Karpas-422 (cell line): ENCODE results near the gene RESF1. TPM values are rescaled to one million over a fixed set of nuclear protein-coding genes. Genes with fewer than 3 reads are reported as not detected.

Experiments used
- DNase-seq: peaks from one replicate; pipeline ENCODE4 v3.0.0-alpha.2; 2015
- H2AFZ ChIP-seq: fragments of 200-600 bp; sonication (generic); 2 replicates; pipeline ENCODE4 v1.6.1; 2014; ENCODE audit warnings: antibody characterized with exemption, low read length, mixed read lengths
- H3K27ac ChIP-seq: fragments of 200-600 bp; sonication (generic); 2 replicates; pipeline ENCODE4 v1.5.1; 2014; ENCODE audit warnings: mild to moderate bottlenecking, low read length, moderate library complexity
- H3K27me3 ChIP-seq: fragments of 200-600 bp; sonication (generic); 2 replicates; pipeline ENCODE4 v1.6.1; 2014; ENCODE audit warnings: low read length, mixed read lengths
- H3K36me3 ChIP-seq: fragments of 200-600 bp; sonication (generic); 2 replicates; pipeline ENCODE4 v1.6.1; 2014; ENCODE audit warnings: low read length, mixed read lengths; ENCODE audit not compliant: insufficient read depth
- H3K4me1 ChIP-seq: fragments of 200-600 bp; sonication (generic); 2 replicates; pipeline ENCODE4 v1.6.1; 2014; ENCODE audit warnings: mild to moderate bottlenecking, low read length, mixed read lengths
- H3K4me2 ChIP-seq: fragments of 200-600 bp; sonication (generic); 2 replicates; pipeline ENCODE4 v1.6.1; 2014; ENCODE audit warnings: low read length, low read depth, mild to moderate bottlenecking; ENCODE audit not compliant: poor library complexity, severe bottlenecking
- H3K4me3 ChIP-seq: fragments of 200-600 bp; sonication (generic); 2 replicates; pipeline ENCODE4 v1.5.1; 2014; ENCODE audit warnings: mild to moderate bottlenecking, antibody characterized with exemption, low read length, mixed read lengths
- H3K79me2 ChIP-seq: fragments of 200-600 bp; sonication (generic); 2 replicates; pipeline ENCODE4 v1.6.1; 2014; ENCODE audit warnings: mild to moderate bottlenecking, low read length, mixed read lengths
- H3K9ac ChIP-seq: fragments of 200-600 bp; sonication (generic); 2 replicates; pipeline ENCODE4 v1.6.0; 2014; ENCODE audit warnings: low read length
- H3K9me2 ChIP-seq: fragments of 200-600 bp; sonication (generic), shearing (Covaris generic); replicated peaks from 2 replicates; pipeline ENCODE4 v1.6.0; 2014; ENCODE audit warnings: mild to moderate bottlenecking, low read length, moderate library complexity; ENCODE audit not compliant: insufficient read depth
- H3K9me3 ChIP-seq: fragments of 300-700, 200-600 bp; sonication (generic); 2 replicates; pipeline ENCODE4 v1.6.1; 2014; ENCODE audit warnings: low read length, mixed read lengths
- H4K20me1 ChIP-seq: fragments of 200-600 bp; sonication (generic); 2 replicates; pipeline ENCODE4 v1.6.1; 2014; ENCODE audit warnings: mild to moderate bottlenecking, antibody characterized with exemption, low read length, low read depth; ENCODE audit not compliant: insufficient read depth
- total RNA-seq: library from RNA; depleted of rRNA; stranded (reverse); fragments of >200 nt; shearing (Covaris generic); gene quantifications from 2 replicates; pipeline ENCODE4 v1.2.3, GENCODE V29; 2014; ENCODE audit warnings: low replicate concordance

Gene RESF1
- total RNA-seq, 1 experiment from 2014 or later: 14.0 TPM

DNA sequence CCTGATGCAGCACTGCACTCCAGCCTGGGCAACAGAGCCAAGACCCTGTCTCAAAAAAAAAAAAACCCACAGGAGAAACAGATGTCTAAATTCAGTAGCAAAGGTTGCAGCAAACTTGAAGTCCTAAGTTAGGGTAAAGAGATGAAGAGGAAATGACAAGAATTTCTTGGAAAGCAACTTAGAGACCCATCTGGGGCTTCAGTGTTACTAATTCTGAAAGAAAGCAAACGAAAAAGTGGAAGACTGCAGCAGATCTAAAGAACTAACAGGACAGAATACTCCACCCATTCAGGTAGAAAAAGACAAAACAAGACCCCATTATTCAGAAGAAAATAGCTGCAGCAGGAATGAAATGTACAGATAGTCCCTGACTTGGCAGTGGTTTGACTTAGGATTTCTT is 31.9 kb downstream of the RESF1 start:
- H3K27me3 ChIP-seq: no peaks in the 10 kb centered on the region
- H3K79me2 ChIP-seq: no peaks in the 10 kb centered on the region
- H3K9me3 ChIP-seq: no peaks in the 10 kb centered on the region
- H3K4me2 ChIP-seq: no peak overlapping the region
- H2AFZ ChIP-seq: no peak overlapping the region
- H4K20me1 ChIP-seq: no peaks in the 10 kb centered on the region
- no peaks in the 10 kb centered on the region for H3K9me2 ChIP-seq
- no peak overlapping the region for H3K9ac ChIP-seq
- H3K27ac ChIP-seq: no peak overlapping the region
- H3K4me1 ChIP-seq: no peaks in the 10 kb centered on the region
- H3K4me3 ChIP-seq: no peak overlapping the region
- no peak for DNase-seq
- no peaks in the 10 kb centered on the region for H3K36me3 ChIP-seq

DNA sequence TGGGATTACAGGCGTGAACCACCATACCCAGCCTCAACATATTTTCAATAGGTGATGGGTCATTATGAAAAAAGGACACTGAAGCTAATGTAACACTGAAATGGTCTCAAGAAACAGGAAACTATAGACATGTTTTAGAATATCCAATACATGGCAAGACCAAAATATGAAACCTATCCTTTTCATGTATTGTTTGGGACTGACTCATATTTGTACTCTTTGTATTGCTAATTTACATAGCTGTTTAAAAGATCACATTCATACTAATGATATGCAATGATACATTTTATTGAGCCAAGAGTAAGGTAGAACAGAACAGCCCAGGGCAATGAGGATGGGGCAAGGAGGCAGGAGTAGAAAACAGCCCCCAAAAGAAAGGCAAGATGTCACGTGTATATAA is 32.6 kb downstream of the RESF1 start:
- no peak overlapping the region for H3K27ac ChIP-seq
- no peak for DNase-seq
- H4K20me1 ChIP-seq: no peaks in the 10 kb centered on the region

DNA sequence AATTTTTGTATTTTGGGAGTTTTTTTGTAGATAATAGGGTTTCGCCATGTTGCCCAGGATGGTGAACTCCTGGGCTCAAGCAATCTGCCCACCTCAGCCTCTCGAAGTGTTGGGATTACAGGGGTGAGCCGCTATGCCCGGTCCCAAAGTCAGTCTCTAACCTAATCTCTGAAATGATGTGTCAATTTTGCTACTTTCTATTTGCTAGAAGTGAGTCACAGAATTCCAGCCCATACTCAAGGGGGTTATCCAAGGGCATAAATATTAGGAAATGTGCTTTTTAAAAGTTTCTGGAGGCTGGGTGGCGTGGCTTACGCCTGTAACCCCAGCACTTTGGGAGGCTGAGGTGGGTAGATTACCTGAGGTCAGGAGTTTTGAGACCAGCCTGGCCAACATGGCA is 40.5 kb downstream of the RESF1 start:
- Histone ChIP-seq H3K36me3 (no peaks in the 10 kb centered on the region), H3K4me3 (no peak overlapping the region), H2AFZ (no peak overlapping the region), H3K9ac (no peak overlapping the region), H3K4me1 (no peaks in the 10 kb centered on the region), H3K27me3 (no peaks in the 10 kb centered on the region), H3K79me2 (no peaks in the 10 kb centered on the region), H3K9me3 (no peaks in the 10 kb centered on the region), H3K9me2 (no peaks in the 10 kb centered on the region), H4K20me1 (no peaks in the 10 kb centered on the region), H3K4me2 (no peak overlapping the region), H3K27ac (no peak overlapping the region)
- no peak for DNase-seq

More for the DNA sequence above, 32.6 kb downstream of the RESF1 start:
- Histone ChIP-seq H3K4me3 (no peak overlapping the region), H3K27me3 (no peaks in the 10 kb centered on the region), H3K36me3 (no peaks in the 10 kb centered on the region), H2AFZ (no peak overlapping the region), H3K9me3 (no peaks in the 10 kb centered on the region), H3K79me2 (no peaks in the 10 kb centered on the region), H3K9me2 (no peaks in the 10 kb centered on the region), H3K4me1 (no peaks in the 10 kb centered on the region), H3K4me2 (no peak overlapping the region), H3K9ac (no peak overlapping the region)

DNA sequence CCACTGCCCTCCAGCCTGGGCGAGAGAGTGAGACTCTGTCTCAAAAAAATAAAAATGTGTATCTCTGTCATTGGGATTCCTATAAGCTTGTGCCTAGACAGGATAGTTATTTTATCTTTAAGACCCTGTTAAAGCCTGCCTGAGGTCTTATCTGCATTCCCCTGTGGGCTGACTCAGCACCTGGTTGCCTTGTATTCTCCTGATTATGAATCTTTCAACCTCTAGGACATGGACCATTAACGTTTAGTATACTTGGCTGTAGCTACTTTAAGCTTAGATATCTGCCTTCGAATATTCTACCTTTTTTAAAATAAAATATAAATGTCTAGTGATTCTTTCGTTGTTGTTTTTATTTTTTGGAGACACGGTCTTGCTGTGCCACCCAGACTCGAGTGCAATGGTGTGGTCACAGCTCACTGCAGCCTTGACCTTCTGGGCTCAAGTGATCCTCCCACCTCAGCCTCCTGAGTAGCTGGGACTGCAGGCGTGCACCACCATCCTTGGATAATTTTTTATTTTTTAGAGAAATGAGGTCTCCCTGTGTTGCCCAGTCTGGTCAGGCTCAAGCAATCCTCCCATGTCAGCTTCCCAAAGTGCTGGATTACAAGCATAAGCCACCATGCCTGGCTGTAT is 41.3 kb downstream of the RESF1 start:
- Histone ChIP-seq H3K36me3 (no peaks in the 10 kb centered on the region), H3K4me1 (no peaks in the 10 kb centered on the region), H3K9ac (no peak overlapping the region), H3K27me3 (no peaks in the 10 kb centered on the region), H3K4me2 (no peak overlapping the region), H4K20me1 (no peaks in the 10 kb centered on the region), H3K79me2 (no peaks in the 10 kb centered on the region), H3K9me2 (no peaks in the 10 kb centered on the region), H3K4me3 (no peak overlapping the region), H3K9me3 (no peaks in the 10 kb centered on the region), H3K27ac (no peak overlapping the region), H2AFZ (no peak overlapping the region)
- DNase-seq: no peak

DNA sequence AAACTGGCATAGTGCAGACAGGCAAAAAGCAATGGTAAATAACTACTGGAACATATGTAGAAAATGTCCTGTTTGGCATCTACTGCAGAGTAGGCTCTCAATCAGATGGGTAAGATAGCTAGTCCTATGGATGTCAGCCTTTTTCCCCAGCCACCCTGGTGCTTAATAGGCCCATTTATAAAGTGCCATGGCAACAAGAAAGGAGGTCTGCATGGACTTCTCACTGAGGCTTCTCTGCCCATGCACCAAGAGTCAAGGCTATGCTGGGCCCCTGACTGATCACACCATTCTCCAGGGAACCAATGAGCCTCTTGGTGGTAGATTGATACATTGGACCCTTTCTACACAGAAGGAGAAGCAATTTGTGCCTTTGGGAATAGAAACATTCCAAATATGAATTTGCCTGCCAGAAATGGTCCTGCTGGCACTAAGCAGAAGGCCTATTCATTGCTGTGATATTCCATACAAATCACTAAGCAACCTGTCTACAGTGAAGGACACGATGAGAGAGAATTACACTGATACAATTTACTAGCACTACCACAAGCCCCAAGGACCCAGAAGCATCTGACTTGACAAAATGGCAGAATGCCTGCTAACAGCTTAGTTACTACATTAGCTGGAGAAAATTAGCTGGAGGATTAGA is 43.8 kb downstream of the RESF1 start:
- no peaks in the 10 kb centered on the region for H3K4me1 ChIP-seq
- H3K79me2 ChIP-seq: no peaks in the 10 kb centered on the region
- H3K36me3 ChIP-seq: no peaks in the 10 kb centered on the region
- H3K27me3 ChIP-seq: no peaks in the 10 kb centered on the region
- H2AFZ ChIP-seq: no peak overlapping the region
- no peaks in the 10 kb centered on the region for H4K20me1 ChIP-seq
- no peak overlapping the region for H3K4me3 ChIP-seq
- H3K9me3 ChIP-seq: no peaks in the 10 kb centered on the region
- H3K9ac ChIP-seq: no peak overlapping the region
- H3K9me2 ChIP-seq: no peaks in the 10 kb centered on the region
- no peak overlapping the region for H3K27ac ChIP-seq
- no peak for DNase-seq
- H3K4me2 ChIP-seq: no peak overlapping the region

DNA sequence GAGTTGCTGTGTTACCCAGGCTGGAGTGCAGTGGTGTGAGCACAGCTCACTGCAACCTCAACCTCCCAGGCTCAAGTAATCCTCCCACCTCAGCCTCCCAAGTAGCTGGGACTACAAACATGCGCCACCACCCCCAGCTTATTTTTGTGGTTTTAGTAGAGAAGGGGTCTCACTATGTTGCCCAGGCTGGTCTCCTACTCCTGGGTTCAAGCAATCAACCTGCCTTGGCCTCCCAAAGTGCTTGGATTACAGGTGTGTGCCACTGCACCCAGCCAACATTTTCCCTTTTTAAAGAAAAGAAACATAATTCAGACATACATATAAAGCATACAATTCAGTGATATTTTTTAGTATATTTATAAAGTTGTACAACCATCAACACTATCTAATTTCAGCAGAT is 44.4 kb downstream of the RESF1 start:
- Histone ChIP-seq H3K36me3 (no peaks in the 10 kb centered on the region), H3K9me3 (no peaks in the 10 kb centered on the region), H3K27ac (no peak overlapping the region), H3K9me2 (no peaks in the 10 kb centered on the region), H3K79me2 (no peaks in the 10 kb centered on the region), H3K9ac (no peak overlapping the region), H2AFZ (no peak overlapping the region), H3K4me2 (no peak overlapping the region), H3K4me3 (no peak overlapping the region), H3K4me1 (no peaks in the 10 kb centered on the region), H3K27me3 (no peaks in the 10 kb centered on the region), H4K20me1 (no peaks in the 10 kb centered on the region)
- DNase-seq: no peak

DNA sequence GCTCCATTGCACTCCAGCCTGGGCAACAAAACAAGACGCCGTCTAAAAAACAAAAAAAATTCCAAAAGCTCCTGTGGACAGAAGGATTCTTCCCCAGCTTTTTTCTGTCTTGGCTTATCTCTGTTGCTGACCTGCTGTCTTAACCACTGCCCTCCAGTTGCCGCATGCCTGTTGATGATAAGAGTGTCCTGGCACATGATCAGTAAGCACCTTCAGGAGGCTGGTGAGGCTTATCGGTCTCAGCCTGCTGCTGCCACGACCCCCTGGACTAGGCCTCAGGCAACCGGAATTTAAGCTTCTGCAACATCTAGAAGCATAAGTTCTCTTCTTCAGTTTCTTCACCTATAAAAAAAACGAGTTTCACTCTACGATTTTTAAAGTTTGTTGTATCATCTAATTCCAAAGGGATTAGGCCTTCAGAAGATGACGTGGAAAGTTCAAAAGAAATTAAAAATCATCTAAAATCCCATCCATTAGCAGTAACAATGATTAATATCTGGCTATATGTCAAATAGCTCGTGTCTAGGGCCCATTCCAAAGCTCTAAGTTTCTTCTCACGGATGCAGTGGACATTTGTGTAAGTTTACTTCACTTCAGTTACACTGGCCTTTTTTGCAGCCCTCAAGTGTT is 46.4 kb downstream of the RESF1 start:
- no peak for DNase-seq
- H3K79me2 ChIP-seq: no peaks in the 10 kb centered on the region
- no peaks in the 10 kb centered on the region for H3K9me2 ChIP-seq
- H3K4me2 ChIP-seq: no peak overlapping the region
- H3K4me3 ChIP-seq: no peak overlapping the region
- H3K9me3 ChIP-seq: no peaks in the 10 kb centered on the region
- H3K9ac ChIP-seq: no peak overlapping the region
- H3K36me3 ChIP-seq: no peaks in the 10 kb centered on the region
- no peak overlapping the region for H2AFZ ChIP-seq
- H3K4me1 ChIP-seq: peaks cover 1% of the 10 kb centered on the region
- H3K27ac ChIP-seq: no peak overlapping the region
- no peaks in the 10 kb centered on the region for H4K20me1 ChIP-seq
- H3K27me3 ChIP-seq: no peaks in the 10 kb centered on the region
